GM12874 (cell line): Measurements from ENCODE around the gene WDR27.

Source experiments
- TF ChIP-seq, protein P1 (sequence below): IDR thresholded peaks from 2 replicates; pipeline ENCODE4 v1.5.1; 2011; ENCODE audit warnings: low read depth, mild to moderate bottlenecking, control low read depth, low read length, moderate library complexity; ENCODE audit not compliant: insufficient read depth

The WDR27 gene

DNA sequence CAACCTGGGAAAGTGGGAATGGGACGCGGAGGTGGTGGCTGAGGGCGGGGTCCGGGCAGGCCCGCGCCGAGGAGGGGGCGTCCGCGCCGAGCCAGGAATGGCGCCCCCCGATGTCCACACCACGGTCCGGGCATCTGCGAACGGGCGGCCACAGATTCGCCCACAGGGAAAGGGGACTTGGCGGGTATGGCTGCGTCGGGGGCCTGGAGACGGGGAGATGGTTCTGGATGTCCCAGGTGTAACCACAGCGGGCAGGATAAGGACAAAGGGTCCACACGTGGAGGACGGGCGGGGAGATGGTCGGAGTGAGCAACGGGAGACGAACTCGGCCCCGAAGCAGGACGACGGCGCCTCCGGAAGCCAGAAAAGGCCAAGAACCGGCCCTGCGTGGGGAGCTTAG is 124.6 kb downstream of the WDR27 start:
- TF ChIP-seq, protein P1, sequence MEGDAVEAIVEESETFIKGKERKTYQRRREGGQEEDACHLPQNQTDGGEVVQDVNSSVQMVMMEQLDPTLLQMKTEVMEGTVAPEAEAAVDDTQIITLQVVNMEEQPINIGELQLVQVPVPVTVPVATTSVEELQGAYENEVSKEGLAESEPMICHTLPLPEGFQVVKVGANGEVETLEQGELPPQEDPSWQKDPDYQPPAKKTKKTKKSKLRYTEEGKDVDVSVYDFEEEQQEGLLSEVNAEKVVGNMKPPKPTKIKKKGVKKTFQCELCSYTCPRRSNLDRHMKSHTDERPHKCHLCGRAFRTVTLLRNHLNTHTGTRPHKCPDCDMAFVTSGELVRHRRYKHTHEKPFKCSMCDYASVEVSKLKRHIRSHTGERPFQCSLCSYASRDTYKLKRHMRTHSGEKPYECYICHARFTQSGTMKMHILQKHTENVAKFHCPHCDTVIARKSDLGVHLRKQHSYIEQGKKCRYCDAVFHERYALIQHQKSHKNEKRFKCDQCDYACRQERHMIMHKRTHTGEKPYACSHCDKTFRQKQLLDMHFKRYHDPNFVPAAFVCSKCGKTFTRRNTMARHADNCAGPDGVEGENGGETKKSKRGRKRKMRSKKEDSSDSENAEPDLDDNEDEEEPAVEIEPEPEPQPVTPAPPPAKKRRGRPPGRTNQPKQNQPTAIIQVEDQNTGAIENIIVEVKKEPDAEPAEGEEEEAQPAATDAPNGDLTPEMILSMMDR: no peak

DNA sequence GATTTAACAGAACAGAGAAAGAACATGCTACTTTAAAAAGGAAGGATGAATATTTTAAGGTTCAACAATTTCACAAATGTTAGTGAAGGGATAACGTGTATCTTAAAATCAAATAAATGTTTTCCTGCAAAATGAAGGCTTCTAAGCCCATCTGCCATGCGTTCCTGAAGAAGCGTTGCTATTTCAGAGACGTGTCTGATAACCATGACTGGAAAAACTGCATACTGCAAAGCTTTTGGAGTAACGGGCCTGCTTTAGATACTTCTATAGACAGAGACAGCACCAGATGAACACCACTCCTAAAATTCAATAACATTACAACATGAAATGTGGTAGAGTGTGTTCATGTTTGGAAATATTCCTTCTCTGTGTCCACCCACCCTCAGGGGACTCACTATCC is 126.0 kb downstream of the WDR27 start:
- TF ChIP-seq, protein P1: no peak

DNA sequence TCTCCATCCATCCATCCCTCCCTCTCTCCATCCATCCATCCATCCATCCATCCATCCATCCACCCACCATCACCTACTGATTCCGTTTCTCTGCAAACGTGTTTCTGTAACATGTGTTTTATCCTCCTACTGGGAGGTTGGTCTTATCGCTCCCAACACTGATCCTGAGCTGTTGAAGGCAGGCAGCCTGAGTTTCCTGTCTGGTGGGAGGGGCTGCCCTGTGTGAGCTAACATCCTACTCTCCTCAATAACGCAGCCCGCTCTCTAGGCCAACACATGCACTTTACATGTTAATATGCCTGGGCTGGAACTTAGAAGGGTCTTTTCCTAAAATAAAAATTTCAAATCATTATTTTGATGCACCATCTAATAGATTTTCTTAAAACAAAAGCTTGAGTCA is 126.5 kb downstream of the WDR27 start:
- TF ChIP-seq, protein P1: no peak

DNA sequence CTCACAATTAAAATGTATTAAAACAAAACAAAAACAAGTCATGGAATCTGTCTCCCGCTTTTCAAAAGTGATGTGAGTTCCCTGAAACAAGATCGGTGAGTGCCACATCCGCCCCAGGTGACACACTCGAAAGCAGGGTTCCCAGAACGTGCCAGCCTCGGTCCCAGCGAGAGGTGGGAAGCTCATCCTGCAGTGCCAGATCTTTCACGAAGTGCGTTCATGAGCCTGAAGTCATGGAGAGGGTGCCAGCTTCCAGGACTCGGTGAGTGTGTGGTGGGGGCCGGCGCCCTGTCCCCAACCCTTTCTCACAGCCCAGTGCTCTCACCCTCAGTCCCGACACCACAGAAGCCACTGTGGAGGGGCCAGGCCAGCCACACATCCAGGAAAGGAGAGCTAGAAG is 127.4 kb downstream of the WDR27 start:
- TF ChIP-seq, protein P1: no peak

DNA sequence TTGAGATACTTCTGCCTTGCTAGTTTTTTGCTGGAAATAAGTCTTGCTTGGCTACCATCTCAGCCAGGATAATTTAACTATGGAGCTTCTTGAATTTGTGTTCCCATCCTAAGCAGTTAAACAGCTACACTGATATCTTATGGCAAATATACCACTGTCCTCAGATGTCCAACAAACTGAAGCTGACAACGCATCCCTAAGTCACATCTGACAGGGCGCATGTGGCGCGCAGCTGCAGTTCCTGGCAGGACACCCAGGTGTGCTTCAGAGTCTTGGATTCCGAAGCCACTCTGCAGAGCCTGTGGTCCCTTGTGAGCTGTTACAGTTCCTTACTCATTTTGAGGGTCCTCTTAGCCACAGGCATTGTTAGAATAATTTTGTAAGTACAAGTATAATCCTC is 127.9 kb downstream of the WDR27 start:
- TF ChIP-seq, protein P1: no peak

DNA sequence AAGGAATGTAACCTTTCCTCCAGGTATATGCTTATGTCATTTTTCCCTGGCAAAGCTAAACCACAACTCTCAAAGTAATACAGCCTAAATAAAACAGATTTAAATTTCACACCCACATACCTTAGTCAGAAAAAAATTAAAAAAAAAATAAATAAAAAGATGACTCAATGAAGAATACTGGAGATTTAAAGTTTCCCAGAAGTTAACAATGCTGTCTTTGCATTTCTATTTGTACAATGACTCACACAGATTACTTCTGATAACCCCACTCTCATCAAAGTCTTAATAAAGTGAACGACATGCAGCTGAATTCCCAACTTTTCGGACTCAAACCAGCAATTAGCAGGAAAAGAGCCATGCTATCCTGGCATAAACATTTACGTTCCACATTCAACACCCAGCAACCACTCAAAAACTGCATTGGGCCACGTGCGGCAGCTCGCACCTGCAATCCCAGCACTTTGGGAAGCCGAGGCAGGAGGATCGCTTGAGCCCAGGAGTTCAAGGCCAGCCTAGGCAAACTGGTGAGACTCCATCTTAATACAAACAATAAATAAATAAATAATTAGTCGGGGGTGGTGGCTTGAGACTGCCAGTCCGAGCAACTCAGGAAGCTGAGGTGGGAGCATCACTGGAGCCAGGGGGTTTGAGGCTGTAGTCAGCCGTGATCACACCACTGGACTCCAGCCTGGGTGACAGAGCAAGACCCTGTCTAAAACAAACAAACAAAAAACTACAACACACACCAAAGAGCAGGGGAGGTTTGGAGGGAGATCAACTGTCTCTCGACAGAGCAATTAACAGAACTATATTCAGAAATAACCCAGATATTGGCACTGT is 130.5 kb downstream of the WDR27 start:
- TF ChIP-seq, protein P1: no peak

DNA sequence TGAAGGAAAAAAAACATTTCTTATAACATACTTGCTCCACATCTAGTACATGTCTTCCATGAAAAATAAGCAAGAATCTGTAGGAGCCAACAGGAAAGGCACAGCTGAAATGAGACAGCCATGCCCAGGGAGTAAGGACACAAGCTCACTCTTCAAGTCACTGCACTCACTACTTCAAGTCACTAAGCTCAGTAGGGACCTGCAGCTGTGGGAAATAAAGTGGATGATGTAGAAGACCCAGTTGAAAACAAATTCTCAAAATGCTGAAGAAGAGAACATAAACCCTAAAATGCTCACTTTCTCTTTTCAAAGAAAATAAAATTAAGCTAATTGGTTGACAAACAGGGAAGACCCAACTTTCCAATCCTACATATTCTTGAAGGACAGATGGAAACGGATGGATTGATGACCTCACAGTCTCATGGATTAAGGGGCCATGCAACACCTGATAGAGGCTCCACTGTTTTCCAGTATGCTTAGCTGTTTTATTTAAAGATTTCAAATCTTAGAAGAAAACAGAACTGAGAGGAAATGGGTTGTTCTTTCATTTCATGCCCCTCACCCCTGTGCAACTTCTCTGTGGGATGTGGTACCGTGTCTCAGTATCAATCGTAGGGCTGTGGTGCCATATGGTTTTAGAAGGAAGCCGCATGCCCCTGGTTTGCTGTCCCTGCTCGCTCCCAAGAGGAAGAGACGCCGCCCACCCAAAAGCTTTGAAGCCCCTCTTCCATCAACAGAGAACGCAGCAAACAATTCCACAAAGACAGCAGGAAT is 133.3 kb downstream of the WDR27 start:
- TF ChIP-seq, protein P1: no peak
